ENCODE results near the gene ADAMTSL4.
A peak's percentile ranks its signal among the peaks of the same experiment; 100 is the strongest.

The ADAMTSL4 gene

DNA sequence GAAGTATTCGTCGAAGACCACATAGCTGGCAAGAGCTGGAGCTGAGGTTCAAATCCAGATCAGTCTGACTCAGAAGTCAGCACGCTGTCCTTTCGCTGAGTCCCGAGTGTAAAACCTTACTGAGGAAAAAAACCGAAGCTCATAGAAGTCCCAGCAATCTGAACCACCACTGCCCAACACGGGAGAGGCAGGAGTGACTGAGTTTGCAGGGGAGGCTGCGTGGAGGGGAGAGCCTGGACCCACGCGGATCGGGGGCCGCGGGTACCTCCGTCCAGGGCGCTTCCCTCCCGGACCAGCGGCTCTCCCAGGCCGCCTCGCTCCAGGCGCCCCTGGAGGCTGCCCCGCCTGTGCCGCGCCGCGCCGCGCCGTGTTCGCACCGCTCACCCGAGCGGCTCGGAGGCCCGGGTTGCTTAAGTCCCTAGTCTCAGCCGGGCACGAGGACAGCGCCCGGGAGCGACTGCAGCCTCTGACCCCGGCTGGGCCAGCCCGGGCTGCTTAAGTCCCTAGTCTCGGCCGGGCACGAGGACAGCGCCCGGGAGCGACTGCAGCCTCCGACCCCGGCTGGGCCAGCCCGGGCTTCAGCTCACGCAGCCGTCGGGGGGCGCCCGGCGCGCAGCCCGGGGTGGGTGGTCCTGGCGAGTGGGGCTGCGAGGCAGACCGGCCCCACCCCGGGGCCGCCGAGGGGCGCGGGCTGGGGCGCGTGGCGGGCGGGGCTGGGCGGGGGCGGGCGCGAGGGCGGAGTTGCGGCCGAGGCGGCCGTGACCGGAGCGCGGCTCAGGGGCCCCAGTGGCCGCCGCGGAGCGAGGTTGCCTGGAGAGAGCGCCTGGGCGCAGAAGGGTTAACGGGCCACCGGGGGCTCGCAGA, at the start of gene ADAMTSL4:
Gene ADAMTSL4, plus strand, starts transcription at position 777 of the 864 bp plus-strand sequence. CDS start 2,881 bp downstream, outside the sequence.
- H3K27ac ChIP-seq = peak within 1 kb of the TSS; percentile 100
- peak; percentile 58 for DNase-seq (ENCODE audit: low spot score)
- ChIA-PET POLR2A (ENCODE audit: low non-redundant PET) (interaction anchor here (0.6 to 1.2 kb wide), 4 partner anchors 20 to 185 kb away, joined by 3 to 4 read pairs (median 4); partner anchors contain the start of gene GOLPH3L), CTCF (interaction anchor here (1.2 kb wide), 2 partner anchors 11 to 50 kb away, joined by 3 to 6 read pairs; no protein-coding TSS in a partner anchor)
- TF ChIP-seq, protein P1, sequence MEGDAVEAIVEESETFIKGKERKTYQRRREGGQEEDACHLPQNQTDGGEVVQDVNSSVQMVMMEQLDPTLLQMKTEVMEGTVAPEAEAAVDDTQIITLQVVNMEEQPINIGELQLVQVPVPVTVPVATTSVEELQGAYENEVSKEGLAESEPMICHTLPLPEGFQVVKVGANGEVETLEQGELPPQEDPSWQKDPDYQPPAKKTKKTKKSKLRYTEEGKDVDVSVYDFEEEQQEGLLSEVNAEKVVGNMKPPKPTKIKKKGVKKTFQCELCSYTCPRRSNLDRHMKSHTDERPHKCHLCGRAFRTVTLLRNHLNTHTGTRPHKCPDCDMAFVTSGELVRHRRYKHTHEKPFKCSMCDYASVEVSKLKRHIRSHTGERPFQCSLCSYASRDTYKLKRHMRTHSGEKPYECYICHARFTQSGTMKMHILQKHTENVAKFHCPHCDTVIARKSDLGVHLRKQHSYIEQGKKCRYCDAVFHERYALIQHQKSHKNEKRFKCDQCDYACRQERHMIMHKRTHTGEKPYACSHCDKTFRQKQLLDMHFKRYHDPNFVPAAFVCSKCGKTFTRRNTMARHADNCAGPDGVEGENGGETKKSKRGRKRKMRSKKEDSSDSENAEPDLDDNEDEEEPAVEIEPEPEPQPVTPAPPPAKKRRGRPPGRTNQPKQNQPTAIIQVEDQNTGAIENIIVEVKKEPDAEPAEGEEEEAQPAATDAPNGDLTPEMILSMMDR (conservative IDR thresholded peaks at IDR 0.05; ENCODE audit: low read depth) = no peak

DNA sequence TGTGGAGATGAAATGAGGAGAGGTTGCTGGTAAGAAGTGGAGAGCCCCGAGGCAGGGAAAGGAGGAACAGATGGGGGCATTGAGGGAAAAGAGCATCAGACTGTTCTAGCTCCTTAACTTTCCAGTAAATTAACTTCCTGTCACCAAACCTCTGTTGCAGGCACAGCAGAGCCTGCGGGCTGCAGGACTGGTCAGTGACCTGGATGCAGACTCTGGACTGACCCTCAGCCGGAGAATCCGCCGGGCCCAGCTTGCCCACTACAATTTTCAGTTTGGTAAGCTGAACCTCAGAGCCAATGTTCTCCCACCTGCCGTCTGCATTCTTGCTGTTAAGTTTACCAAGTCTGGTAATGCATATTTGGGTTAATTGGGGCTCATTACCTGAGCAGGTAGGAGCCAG, 43.8 kb upstream of the ADAMTSL4 start:
- DNase-seq (ENCODE audit: low spot score) = no peak
- POLR2A ChIA-PET (ENCODE audit: low non-redundant PET) = no interaction called here
- TF ChIP-seq, protein P1 (conservative IDR thresholded peaks at IDR 0.05; ENCODE audit: low read depth) = no peak
- H3K27ac ChIP-seq = peak overlapping the region; percentile 35
- CTCF ChIA-PET = interaction anchor here (0.5 to 0.9 kb wide), 2 partner anchors 56 to 431 kb away, joined by 3 to 9 read pairs; no protein-coding TSS in a partner anchor

DNA sequence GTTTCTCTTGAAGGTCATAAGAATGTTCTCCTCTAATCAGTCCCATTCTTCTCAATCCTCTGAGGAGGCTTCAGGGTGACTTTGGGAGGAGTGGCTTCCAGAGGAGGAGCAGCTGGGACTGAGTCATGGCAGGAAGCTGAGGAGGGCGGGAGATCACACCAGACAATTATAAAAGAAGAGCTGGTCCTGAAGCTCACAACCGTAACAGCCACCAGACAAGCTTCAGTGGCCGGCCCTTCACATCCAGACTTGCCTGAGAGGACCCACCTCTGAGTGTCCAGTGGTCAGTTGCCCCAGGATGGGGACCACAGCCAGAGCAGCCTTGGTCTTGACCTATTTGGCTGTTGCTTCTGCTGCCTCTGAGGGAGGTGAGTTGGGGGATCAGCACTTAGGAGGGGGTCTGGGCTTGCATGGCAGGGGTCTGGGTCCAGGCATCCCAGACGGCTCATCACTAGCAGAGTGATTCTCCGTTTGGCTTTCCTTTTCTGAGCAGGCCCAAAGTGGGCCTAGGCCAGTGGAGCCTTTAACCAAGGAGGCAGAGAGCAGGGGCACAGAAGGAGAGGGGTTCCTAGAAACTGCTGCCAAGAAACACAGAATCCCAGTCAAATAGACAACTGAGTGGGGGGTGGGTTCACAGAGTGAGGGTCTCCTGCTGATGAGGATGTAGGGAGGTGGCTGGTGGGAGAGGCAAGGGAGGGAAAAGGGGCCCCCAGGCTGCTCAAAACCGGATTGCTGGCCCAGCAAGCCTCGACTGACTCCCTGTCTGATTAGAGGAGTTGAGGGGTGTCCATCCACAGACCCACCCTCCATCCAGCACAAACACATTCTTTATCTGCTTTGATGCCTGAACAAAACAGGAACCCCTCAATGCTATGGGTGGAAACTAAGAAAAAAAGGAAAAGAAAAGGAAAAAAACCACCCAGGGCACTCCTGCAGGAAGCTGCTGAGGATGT, 41.0 kb upstream of the ADAMTSL4 start, which contains the start of gene ECM1:
Gene ECM1, plus strand, starts transcription at position 198 of the 953 bp plus-strand sequence. Its CDS starts 101 bp downstream, at position 299.
- TF ChIP-seq, protein P1 (conservative IDR thresholded peaks at IDR 0.05; ENCODE audit: low read depth) = no peak
- POLR2A ChIA-PET (ENCODE audit: low non-redundant PET) = no interaction called here
- peak within 1 kb of the TSS; percentile 89 for H3K27ac ChIP-seq
- DNase-seq (ENCODE audit: low spot score) = peak; percentile 85
- CTCF ChIA-PET = interaction anchor here (0.7 kb wide), 1 partner anchor 399 kb away, joined by 4 read pairs; no protein-coding TSS in a partner anchor

DNA sequence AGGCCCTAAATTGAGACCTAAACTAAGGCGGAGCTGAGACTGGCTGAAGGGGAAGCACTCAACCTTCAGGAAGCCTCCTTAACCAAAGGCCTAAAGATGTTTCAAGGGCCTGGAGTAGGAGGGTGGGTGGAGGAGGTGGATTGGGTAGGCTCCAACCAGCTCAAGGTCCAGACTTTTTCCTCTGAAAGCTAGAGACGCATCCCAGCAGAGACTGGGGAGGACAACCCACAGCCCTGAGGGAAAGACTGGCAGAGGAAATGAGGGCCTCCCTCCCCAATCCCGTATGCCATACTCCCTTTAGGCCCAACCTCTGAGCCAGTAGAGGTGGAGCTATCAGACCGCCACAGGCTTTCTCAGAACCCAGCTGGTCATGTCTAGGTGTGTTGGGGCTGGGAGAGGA, 40.2 kb upstream of the ADAMTSL4 start:
- ChIA-PET CTCF (no interaction called here), POLR2A (ENCODE audit: low non-redundant PET) (no interaction called here)
- TF ChIP-seq, protein P1 (conservative IDR thresholded peaks at IDR 0.05; ENCODE audit: low read depth) = no peak
- H3K27ac ChIP-seq = peak overlapping the region; percentile 89
- no peak for DNase-seq (ENCODE audit: low spot score)

DNA sequence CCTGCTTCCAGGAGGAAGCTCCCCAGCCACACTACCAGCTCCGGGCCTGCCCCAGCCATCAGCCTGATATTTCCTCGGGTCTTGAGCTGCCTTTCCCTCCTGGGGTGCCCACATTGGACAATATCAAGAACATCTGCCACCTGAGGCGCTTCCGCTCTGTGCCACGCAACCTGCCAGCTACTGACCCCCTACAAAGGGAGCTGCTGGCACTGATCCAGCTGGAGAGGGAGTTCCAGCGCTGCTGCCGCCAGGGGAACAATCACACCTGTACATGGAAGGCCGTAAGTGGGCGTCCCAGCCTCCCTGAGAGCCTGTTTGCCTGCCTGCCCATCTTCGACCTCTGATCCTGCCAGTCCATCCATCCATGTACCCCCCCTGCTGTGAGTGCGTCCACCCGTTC, 37.7 kb upstream of the ADAMTSL4 start:
- ChIA-PET CTCF (interaction anchor here (0.6 kb wide), 1 partner anchor 9 kb away, joined by 5 read pairs; no protein-coding TSS in a partner anchor), POLR2A (ENCODE audit: low non-redundant PET) (no interaction called here)
- H3K27ac ChIP-seq = peak overlapping the region; percentile 89
- DNase-seq (ENCODE audit: low spot score) = no peak
- TF ChIP-seq, protein P1 (conservative IDR thresholded peaks at IDR 0.05; ENCODE audit: low read depth) = no peak

All from RWPE1 (cell line).